ENCODE data around the gene YY1AP1.

DNA sequence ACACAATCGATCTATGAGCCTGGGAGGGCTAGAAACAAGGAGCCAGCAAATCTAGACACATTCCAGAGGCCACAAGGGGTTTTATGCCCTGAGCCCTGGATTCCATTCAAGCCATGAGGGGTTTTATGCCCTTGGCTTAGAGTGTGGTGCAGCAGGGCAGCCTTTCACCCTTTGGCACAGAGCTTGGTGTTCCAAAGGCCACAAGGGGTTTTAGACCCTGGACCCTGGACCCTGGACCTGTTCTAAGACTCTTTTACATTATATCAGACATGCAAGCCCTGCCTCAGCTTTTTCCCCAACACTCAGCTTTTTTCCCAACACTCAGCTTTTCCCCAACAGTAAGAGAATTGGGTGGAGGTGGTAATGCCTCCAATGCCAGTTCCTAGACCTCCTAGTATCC, 65.2 kb downstream of the YY1AP1 start:
- no peak for TF ChIP-seq POLR2AphosphoS5 (IDR thresholded peaks at IDR 0.05; ENCODE audit: low read depth, low read length)
- TF ChIP-seq, protein P1, sequence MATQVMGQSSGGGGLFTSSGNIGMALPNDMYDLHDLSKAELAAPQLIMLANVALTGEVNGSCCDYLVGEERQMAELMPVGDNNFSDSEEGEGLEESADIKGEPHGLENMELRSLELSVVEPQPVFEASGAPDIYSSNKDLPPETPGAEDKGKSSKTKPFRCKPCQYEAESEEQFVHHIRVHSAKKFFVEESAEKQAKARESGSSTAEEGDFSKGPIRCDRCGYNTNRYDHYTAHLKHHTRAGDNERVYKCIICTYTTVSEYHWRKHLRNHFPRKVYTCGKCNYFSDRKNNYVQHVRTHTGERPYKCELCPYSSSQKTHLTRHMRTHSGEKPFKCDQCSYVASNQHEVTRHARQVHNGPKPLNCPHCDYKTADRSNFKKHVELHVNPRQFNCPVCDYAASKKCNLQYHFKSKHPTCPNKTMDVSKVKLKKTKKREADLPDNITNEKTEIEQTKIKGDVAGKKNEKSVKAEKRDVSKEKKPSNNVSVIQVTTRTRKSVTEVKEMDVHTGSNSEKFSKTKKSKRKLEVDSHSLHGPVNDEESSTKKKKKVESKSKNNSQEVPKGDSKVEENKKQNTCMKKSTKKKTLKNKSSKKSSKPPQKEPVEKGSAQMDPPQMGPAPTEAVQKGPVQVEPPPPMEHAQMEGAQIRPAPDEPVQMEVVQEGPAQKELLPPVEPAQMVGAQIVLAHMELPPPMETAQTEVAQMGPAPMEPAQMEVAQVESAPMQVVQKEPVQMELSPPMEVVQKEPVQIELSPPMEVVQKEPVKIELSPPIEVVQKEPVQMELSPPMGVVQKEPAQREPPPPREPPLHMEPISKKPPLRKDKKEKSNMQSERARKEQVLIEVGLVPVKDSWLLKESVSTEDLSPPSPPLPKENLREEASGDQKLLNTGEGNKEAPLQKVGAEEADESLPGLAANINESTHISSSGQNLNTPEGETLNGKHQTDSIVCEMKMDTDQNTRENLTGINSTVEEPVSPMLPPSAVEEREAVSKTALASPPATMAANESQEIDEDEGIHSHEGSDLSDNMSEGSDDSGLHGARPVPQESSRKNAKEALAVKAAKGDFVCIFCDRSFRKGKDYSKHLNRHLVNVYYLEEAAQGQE (IDR thresholded peaks at IDR 0.05; ENCODE audit: insufficient read depth in 1 of 2, low read depth in 2 of 2, low read length in 2 of 2), result no peak
- TF ChIP-seq TAF1 (IDR thresholded peaks at IDR 0.05; ENCODE audit: borderline replicate concordance, insufficient read depth, low read length), result no peak
- TF ChIP-seq FOXP2 (optimal IDR thresholded peaks at IDR 0.05; ENCODE audit: borderline replicate concordance, extremely low read depth, extremely low read length, insufficient read depth), result no peak
